NCI-H526 treated with DMSO at 0.1 percent for 48 hours (cell line): ENCODE data around the gene ZMIZ1.
A peak's percentile ranks its signal among the peaks of the same experiment; 100 is the strongest.

ENCODE experiments used
- DNase-seq: peaks from one replicate; lab custom pipeline; 2025; lab: John Stamatoyannopoulos, UW

Gene ZMIZ1

GRCh38 chr10:79356104-79356503, 287.3 kb downstream of the ZMIZ1 start:
- no peak for DNase-seq

- no peak for DNase-seq
Measured at GRCh38 chr10:79357180-79357579, 288.4 kb downstream of the ZMIZ1 start.

DNA sequence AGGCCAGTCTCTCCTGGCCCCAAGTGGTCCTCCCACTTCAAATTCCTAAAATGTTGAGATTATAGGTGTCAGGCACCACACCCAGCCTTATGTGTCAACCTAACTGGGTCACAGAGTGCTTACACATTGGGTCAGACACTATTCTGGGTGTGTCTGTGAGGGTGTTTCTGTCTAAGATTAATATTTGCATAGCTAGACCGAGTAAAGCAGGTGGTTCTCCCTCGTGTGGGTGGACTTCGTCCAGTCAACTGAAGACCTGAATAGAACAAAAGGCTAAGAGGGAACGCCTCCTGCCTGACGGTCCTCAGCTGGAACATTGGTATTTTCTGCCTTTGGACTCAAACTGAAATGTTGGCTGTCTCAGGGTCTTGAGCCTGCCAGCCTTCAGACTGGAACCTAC, 290.0 kb downstream of the ZMIZ1 start:
- peak; percentile 71 for DNase-seq

- DNase-seq, result no peak
Measured at GRCh38 chr10:79359816-79360498, 291.2 kb downstream of the ZMIZ1 start.

DNA sequence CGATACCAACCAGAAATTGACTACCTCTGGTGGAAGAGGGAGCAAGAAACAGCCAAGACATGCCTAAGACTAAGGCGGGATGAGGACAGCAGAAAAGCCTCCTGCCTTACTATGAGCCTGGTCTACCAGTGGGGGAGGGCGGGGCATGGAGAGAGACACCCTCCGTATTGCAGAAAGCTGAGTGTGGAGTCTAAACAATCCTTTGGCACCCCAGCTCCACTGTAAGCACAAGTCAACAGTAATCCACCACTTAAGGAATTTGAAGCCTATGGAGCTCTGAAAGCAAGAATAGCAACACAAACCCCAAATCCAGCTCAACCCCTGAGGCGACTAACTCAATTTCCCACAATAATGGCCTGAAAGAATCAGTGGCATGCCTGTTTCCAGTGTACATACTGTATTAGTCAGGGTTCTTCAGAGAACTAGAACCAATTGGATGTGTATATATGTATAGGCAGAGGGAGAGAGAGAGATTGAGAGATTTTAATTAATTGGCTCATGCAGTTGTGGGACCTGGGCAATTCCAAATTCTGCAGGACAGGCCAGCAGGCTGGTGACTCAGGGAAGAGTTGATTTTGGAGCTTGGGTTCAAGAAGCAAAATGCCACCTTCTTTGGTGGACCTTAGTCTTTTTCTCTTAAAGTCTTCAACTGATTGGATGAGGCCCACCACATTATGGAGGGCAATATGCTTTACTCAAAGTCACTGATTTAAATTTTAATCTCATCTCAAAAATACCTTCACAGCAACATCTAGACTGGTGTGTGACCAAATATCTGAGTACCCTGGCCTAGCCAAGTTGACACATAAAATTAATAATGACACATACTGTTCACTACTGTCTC, 292.0 kb downstream of the ZMIZ1 start:
- DNase-seq, result no peak

- no peak for DNase-seq
Measured at GRCh38 chr10:79361726-79362397, 293.1 kb downstream of the ZMIZ1 start.
